Measurements from ENCODE around the gene TTLL8.

DNA sequence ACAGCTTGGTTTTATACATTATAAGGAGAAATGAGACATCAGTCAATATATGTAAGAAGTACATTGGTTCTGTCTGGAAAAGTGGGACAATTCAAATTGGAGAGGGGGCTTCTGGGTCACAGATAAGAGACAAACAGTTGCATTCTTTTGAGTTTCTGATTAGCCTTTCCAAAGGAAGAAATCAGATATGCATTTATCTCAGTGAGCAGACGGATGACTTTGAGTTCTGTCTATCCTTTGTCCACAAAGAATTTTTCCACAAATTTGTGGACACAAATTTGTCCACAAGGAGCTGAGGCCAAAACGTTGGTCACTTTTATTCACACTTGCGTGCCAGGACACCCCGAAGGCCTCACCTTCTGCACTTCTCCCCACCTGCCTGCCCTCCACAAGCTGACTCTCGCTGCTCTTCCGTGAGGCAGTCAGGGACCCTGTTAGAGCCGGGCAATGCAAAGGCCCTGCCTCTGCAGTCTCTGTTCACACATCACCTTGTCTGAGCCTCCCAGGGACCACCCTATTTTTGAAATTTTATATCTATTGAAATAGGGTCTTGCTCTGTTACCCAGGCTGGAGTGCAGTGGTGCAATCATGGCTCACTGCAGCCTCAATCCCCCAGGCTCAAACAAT lies 66.1 kb downstream of the TTLL8 start:
- TF ChIP-seq CTCF (IDR thresholded peaks at IDR 0.05) (no peak), CBX8 (IDR thresholded peaks at IDR 0.05) (no peak), POLR2A (IDR thresholded peaks at IDR 0.05; ENCODE audit: low read length) (no peak), JUNB (IDR thresholded peaks at IDR 0.05) (no peak), MAX (IDR thresholded peaks at IDR 0.05) (no peak)

Measured in A549 (cell line).